IPS-18a (cell line): ENCODE measurements around the gene ASL.
"Not testable (repeated sequence)": the region's sequence is repeated elsewhere in the genome, so short reads cannot be mapped to it uniquely, and the experiment has no call there.

Experiments used
- H3K27ac ChIP-seq: one replicate; pipeline ENCODE4 v1.5.1; 2013; ENCODE audit warnings: low read length
- H3K27me3 ChIP-seq: one replicate; pipeline ENCODE4 v1.6.1; 2013; ENCODE audit warnings: mild to moderate bottlenecking, low read length; ENCODE audit not compliant: control insufficient read depth, insufficient read depth
- H3K36me3 ChIP-seq: one replicate; pipeline ENCODE4 v1.6.1; 2013; ENCODE audit warnings: low read depth, low read length; ENCODE audit not compliant: control insufficient read depth
- H3K4me1 ChIP-seq: one replicate; pipeline ENCODE4 v1.6.1; 2013; ENCODE audit warnings: low read depth, low read length; ENCODE audit not compliant: control insufficient read depth
- H3K4me3 ChIP-seq: one replicate; pipeline ENCODE4 v1.5.1; 2013; ENCODE audit warnings: low read length
- H3K9ac ChIP-seq: one replicate; pipeline ENCODE4 v1.6.1; 2013; ENCODE audit warnings: mild to moderate bottlenecking, low read length, moderate library complexity
- H3K9me3 ChIP-seq: one replicate; pipeline ENCODE4 v1.6.1; 2013; ENCODE audit warnings: low read depth, low read length; ENCODE audit not compliant: control insufficient read depth

Gene ASL

GRCh38 chr7:66050337-66050957, 25.2 kb upstream of the ASL start:
- no peak overlapping the region for H3K4me3 ChIP-seq
- no peaks in the 10 kb centered on the region for H3K4me1 ChIP-seq
- no peaks in the 10 kb centered on the region for H3K9me3 ChIP-seq
- no peak overlapping the region for H3K9ac ChIP-seq
- H3K27me3 ChIP-seq, result no peaks in the 10 kb centered on the region
- H3K27ac ChIP-seq, result no peak overlapping the region
- H3K36me3 ChIP-seq, result no peaks in the 10 kb centered on the region

GRCh38 chr7:66050990-66051448, 24.6 kb upstream of the ASL start:
- Histone ChIP-seq H3K36me3 (no peaks in the 10 kb centered on the region), H3K27me3 (no peaks in the 10 kb centered on the region), H3K27ac (no peak overlapping the region), H3K4me3 (no peak overlapping the region), H3K9me3 (no peaks in the 10 kb centered on the region), H3K4me1 (no peaks in the 10 kb centered on the region), H3K9ac (no peak overlapping the region)

- no peak overlapping the region for H3K27ac ChIP-seq
- no peak overlapping the region for H3K4me3 ChIP-seq
- H3K4me1 ChIP-seq, result no peaks in the 10 kb centered on the region
- no peak overlapping the region for H3K9ac ChIP-seq
- no peaks in the 10 kb centered on the region for H3K27me3 ChIP-seq
- H3K9me3 ChIP-seq, result no peaks in the 10 kb centered on the region
- no peaks in the 10 kb centered on the region for H3K36me3 ChIP-seq
These were observed 23.2 kb upstream of the ASL start for GRCh38 chr7:66052447-66052846.

GRCh38 chr7:66054063-66054462, 21.6 kb upstream of the ASL start:
- no peaks in the 10 kb centered on the region for H3K9me3 ChIP-seq
- no peak overlapping the region for H3K4me3 ChIP-seq
- H3K4me1 ChIP-seq, result no peaks in the 10 kb centered on the region
- H3K27me3 ChIP-seq, result no peaks in the 10 kb centered on the region
- H3K9ac ChIP-seq, result no peak overlapping the region
- H3K36me3 ChIP-seq, result no peaks in the 10 kb centered on the region
- H3K27ac ChIP-seq, result no peak overlapping the region

- Histone ChIP-seq H3K27ac (no peak overlapping the region), H3K27me3 (no peaks in the 10 kb centered on the region), H3K4me1 (no peaks in the 10 kb centered on the region), H3K9ac (no peak overlapping the region), H3K36me3 (no peaks in the 10 kb centered on the region), H3K4me3 (no peak overlapping the region), H3K9me3 (no peaks in the 10 kb centered on the region)
These were observed 20.2 kb upstream of the ASL start for GRCh38 chr7:66055321-66055956.

- Histone ChIP-seq H3K9ac (no peak overlapping the region), H3K36me3 (no peaks in the 10 kb centered on the region), H3K27me3 (no peaks in the 10 kb centered on the region), H3K27ac (no peak overlapping the region), H3K9me3 (no peaks in the 10 kb centered on the region), H3K4me3 (no peak overlapping the region), H3K4me1 (no peaks in the 10 kb centered on the region)
These were observed 14.8 kb upstream of the ASL start for GRCh38 chr7:66060796-66061195.

GRCh38 chr7:66069732-66070131, 5.9 kb upstream of the ASL start:
- H3K36me3 ChIP-seq, result no peaks in the 10 kb centered on the region
- H3K27ac ChIP-seq, result no peak overlapping the region
- no peak overlapping the region for H3K4me3 ChIP-seq
- H3K4me1 ChIP-seq, result no peaks in the 10 kb centered on the region
- H3K27me3 ChIP-seq, result no peaks in the 10 kb centered on the region
- H3K9ac ChIP-seq, result no peak overlapping the region
- H3K9me3 ChIP-seq, result no peaks in the 10 kb centered on the region

GRCh38 chr7:66070222-66070621, 5.4 kb upstream of the ASL start:
- Histone ChIP-seq H3K27me3 (no peaks in the 10 kb centered on the region), H3K36me3 (no peaks in the 10 kb centered on the region), H3K27ac (no peak overlapping the region), H3K4me3 (no peak overlapping the region), H3K4me1 (no peaks in the 10 kb centered on the region), H3K9me3 (no peaks in the 10 kb centered on the region), H3K9ac (no peak overlapping the region)

GRCh38 chr7:66072208-66072607, 3.4 kb upstream of the ASL start:
- H3K9me3 ChIP-seq, H3K27me3 ChIP-seq, H3K4me3 ChIP-seq, H3K9ac ChIP-seq, H3K27ac ChIP-seq, H3K4me1 ChIP-seq, H3K36me3 ChIP-seq: not testable (repeated sequence)

GRCh38 chr7:66076462-66077329, 1.1 kb downstream of the ASL start:
- Histone ChIP-seq H3K9ac (peak overlapping the region; percentile 68), H3K27me3 (no peaks in the 10 kb centered on the region), H3K4me1 (no peaks in the 10 kb centered on the region), H3K9me3 (no peaks in the 10 kb centered on the region), H3K4me3 (peak overlapping the region; percentile 82), H3K27ac (no peak overlapping the region), H3K36me3 (no peaks in the 10 kb centered on the region)

- Histone ChIP-seq H3K4me1 (no peaks in the 10 kb centered on the region), H3K9me3 (no peaks in the 10 kb centered on the region), H3K4me3 (no peak overlapping the region), H3K36me3 (peaks cover 4% of the 10 kb centered on the region), H3K27me3 (no peaks in the 10 kb centered on the region), H3K9ac (no peak overlapping the region), H3K27ac (no peak overlapping the region)
These were observed 2.4 kb downstream of the ASL start for GRCh38 chr7:66078067-66078466.
